CD8-positive, alpha-beta memory T cell (primary cell): ENCODE data around the gene LRIT1. TPM values are rescaled to one million over a fixed set of nuclear protein-coding genes. Genes with fewer than 3 reads are reported as not detected.
A peak's percentile ranks its signal among the peaks of the same experiment; 100 is the strongest.

Source experiments
- CTCF ChIA-PET: fragments of 350-600 bp; sonication (Branson Sonifier 250); formaldehyde crosslinking; loops from one replicate; lab custom pipeline; 2021; ENCODE audit warnings: antibody characterized with exemption; lab: Charles Lee
- POLR2A ChIA-PET: fragments of 350-600 bp; sonication (Branson Sonifier 250); formaldehyde crosslinking; loops from one replicate; lab custom pipeline; 2021; ENCODE audit warnings: antibody characterized with exemption; lab: Charles Lee
- DNase-seq, 5 donors: peaks; one replicate each; pipeline versions ENCODE4 v3.0.0 to v3.0.0-alpha.2; 2020 to 2022; ENCODE audit warnings: mixed read lengths in 1 of 5
- H3K27ac ChIP-seq: one replicate; pipeline ENCODE4 v1.7.0; 2013; ENCODE audit warnings: low read depth, mild to moderate bottlenecking, low read length, moderate library complexity
- H3K27me3 ChIP-seq: 2 replicates; pipeline ENCODE4 v1.7.0; 2013; ENCODE audit warnings: low read length, mild to moderate bottlenecking; ENCODE audit not compliant: insufficient read depth, poor library complexity, severe bottlenecking
- H3K36me3 ChIP-seq: 2 replicates; pipeline ENCODE4 v1.7.0; 2013; ENCODE audit warnings: mild to moderate bottlenecking, low read length, moderate library complexity; ENCODE audit not compliant: insufficient read depth
- H3K4me1 ChIP-seq: 2 replicates; pipeline ENCODE4 v1.7.0; 2013; ENCODE audit warnings: mild to moderate bottlenecking, low read length, moderate library complexity; ENCODE audit not compliant: insufficient read depth
- H3K4me3 ChIP-seq: 2 replicates; pipeline ENCODE4 v1.7.0; 2013; ENCODE audit warnings: mild to moderate bottlenecking, low read length
- H3K9me3 ChIP-seq: 2 replicates; pipeline ENCODE4 v1.7.0; 2013; ENCODE audit warnings: mild to moderate bottlenecking, low read length
- H3K27ac Mint-ChIP-seq, 8 donors: one replicate each; pipeline ENCODE4 v1.8.0; 2020 to 2021; ENCODE audit warnings: mixed read lengths in 8 of 8, mild to moderate bottlenecking in 6 of 8, inconsistent platforms in 3 of 8, moderate library complexity in 3 of 8
- H3K27me3 Mint-ChIP-seq, 2 donors: one replicate each; pipeline ENCODE4 v1.8.0; 2020 to 2021; ENCODE audit warnings: mixed read lengths in 2 of 2, mild to moderate bottlenecking in 1 of 2, moderate library complexity in 1 of 2
- H3K36me3 Mint-ChIP-seq, 3 donors: one replicate each; pipeline ENCODE4 v1.8.0; 2020 to 2021; ENCODE audit warnings: mixed read lengths in 3 of 3, inconsistent platforms in 1 of 3, mild to moderate bottlenecking in 1 of 3
- H3K4me1 Mint-ChIP-seq, 3 donors: one replicate each; pipeline ENCODE4 v1.8.0; 2020 to 2021; ENCODE audit warnings: mixed read lengths in 3 of 3, inconsistent platforms in 1 of 3, mild to moderate bottlenecking in 1 of 3
- H3K4me3 Mint-ChIP-seq, 7 donors: one replicate each; pipeline ENCODE4 v1.8.0; 2020 to 2021; ENCODE audit warnings: mixed read lengths in 7 of 7, mild to moderate bottlenecking in 6 of 7, moderate library complexity in 4 of 7, inconsistent platforms in 2 of 7
- H3K9me3 Mint-ChIP-seq, 5 donors: one replicate each; pipeline ENCODE4 v1.8.0; 2020 to 2022; ENCODE audit warnings: mixed read lengths in 5 of 5, mild to moderate bottlenecking in 3 of 5, moderate library complexity in 2 of 5, inconsistent platforms in 1 of 5
- polyA plus RNA-seq: library from polyadenylated mRNA; unstranded; fragments of 300-500 nt; fragmentation: Illumina TruSeq; gene quantifications from one replicate; pipeline ENCODE4 v1.2.3, GENCODE V29; 2021
- total RNA-seq, 2 experiments: library from RNA; stranded (reverse); gene quantifications; one replicate each; pipeline ENCODE4 v1.2.3, GENCODE V29; 2021

Gene LRIT1
- total and polyA plus RNA-seq, 3 experiments from 2014 or later: not detected

DNA sequence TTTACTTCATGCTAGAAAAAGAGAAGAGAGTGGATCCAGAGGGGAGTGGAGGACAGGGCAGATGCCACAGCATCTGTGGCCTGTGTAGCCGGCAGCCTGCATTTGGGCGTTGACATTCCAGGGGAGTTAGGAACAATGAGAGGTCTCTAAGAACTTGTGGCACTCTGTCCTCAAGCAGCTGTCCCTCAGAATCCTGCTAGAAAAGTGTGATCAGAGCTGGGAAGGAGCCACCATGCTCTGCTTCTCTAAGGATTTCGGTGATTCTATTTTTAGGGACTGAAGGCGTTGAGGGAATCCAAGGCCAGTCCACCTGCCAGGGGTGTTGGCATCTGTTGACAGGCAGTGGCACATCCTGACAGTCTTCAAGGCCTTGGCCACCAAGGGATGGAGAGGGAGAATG, 23.6 kb downstream of the LRIT1 start:
- no peak overlapping the region for H3K27ac ChIP-seq
- DNase-seq: no peak
- no peaks in the 10 kb centered on the region for H3K36me3 ChIP-seq
- no peaks in the 10 kb centered on the region for H3K9me3 Mint-ChIP-seq
- H3K4me3 ChIP-seq: no peak overlapping the region
- H3K27ac Mint-ChIP-seq: no peak overlapping the region
- H3K27me3 ChIP-seq: no peaks in the 10 kb centered on the region
- POLR2A ChIA-PET: no interaction called here
- H3K27me3 Mint-ChIP-seq: peaks cover 9 to 17% of the 10 kb centered on the region in 2 donors
- no peaks in the 10 kb centered on the region for H3K4me1 ChIP-seq
- H3K36me3 Mint-ChIP-seq: peaks cover 0 to 6% (median 2%) of the 10 kb centered on the region in 3 donors
- no peak overlapping the region for H3K4me3 Mint-ChIP-seq
- no peaks in the 10 kb centered on the region for H3K9me3 ChIP-seq
- CTCF ChIA-PET: interaction anchor here (2.0 kb wide), 1 partner anchor 11 kb away, joined by 8 read pairs; no protein-coding TSS in a partner anchor
- H3K4me1 Mint-ChIP-seq: peaks cover 0 to 3% (median 1%) of the 10 kb centered on the region in 3 donors

DNA sequence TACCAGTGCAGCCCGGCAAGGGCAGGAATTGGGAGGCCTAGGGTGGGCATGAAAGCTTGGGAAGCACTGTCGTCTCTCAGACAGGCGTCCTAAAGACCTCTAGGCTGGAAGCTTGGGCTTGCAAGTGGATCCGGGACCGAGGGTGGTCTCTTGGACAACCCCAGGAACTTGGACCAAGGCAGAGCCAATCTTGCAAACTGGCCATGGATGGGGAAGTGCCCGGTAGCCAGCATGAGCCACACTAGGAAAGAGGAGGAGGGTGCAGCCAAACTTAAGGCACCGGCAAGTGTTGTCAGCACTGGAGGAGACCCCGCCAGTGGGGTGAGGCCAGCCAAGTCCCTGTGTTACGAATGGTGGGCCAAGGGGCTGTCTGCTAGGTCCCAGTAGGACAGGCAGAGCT, 24.5 kb downstream of the LRIT1 start:
- peaks cover 0 to 3% (median 1%) of the 10 kb centered on the region in 3 donors for H3K4me1 Mint-ChIP-seq
- CTCF ChIA-PET: interaction anchor here (2.0 to 7.4 kb wide), 2 partner anchors 10 to 69 kb away, joined by 8 to 39 read pairs; no protein-coding TSS in a partner anchor
- H3K27me3 Mint-ChIP-seq: peaks cover 5 to 9% of the 10 kb centered on the region in 2 donors
- H3K9me3 Mint-ChIP-seq: no peaks in the 10 kb centered on the region
- peaks cover 0 to 6% (median 2%) of the 10 kb centered on the region in 3 donors for H3K36me3 Mint-ChIP-seq
- no peak for DNase-seq
- Histone ChIP-seq H3K27me3 (no peaks in the 10 kb centered on the region), H3K9me3 (no peaks in the 10 kb centered on the region), H3K4me1 (no peaks in the 10 kb centered on the region), H3K27ac (no peak overlapping the region), H3K4me3 (no peak overlapping the region), H3K36me3 (no peaks in the 10 kb centered on the region)
- no peak overlapping the region for H3K27ac Mint-ChIP-seq
- POLR2A ChIA-PET: no interaction called here
- H3K4me3 Mint-ChIP-seq: no peak overlapping the region

DNA sequence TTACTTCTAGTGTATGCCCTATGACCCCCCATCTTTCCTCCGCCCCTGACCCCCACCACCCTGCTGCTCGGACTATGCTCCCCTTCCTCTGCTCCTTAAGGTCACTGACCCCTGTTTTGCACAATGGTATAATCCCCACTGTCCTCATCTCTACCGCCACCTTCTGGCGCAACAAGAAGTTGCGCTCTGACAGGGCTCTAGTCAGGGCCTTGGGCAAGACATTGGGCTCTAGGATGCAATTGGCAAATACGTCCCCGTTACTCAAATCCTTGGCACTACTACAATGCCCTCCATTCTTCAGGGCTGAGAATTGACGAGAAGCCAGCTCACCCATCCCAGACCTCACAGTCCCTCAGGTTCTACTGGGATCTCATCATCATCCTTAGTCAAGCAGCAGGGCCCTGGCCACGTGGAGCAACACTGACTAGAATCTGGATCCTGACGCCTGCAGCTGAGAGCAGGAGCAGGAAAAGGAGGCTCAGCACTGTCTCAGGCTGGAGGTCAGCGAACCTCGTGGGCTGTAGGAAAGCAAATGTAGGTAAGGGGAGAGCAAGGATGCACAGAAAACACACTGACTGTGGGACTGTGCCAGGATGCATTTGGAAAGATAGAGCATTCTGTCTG, 26.6 kb downstream of the LRIT1 start:
- POLR2A ChIA-PET: no interaction called here
- H3K9me3 Mint-ChIP-seq: no peaks in the 10 kb centered on the region
- peak in 3 of 5 donors; percentile 13 to 56 (median 14) for DNase-seq
- Histone ChIP-seq H3K4me3 (no peak overlapping the region), H3K27me3 (no peaks in the 10 kb centered on the region), H3K4me1 (no peaks in the 10 kb centered on the region), H3K27ac (no peak overlapping the region), H3K36me3 (no peaks in the 10 kb centered on the region), H3K9me3 (no peaks in the 10 kb centered on the region)
- H3K36me3 Mint-ChIP-seq: peaks cover 0 to 6% (median 2%) of the 10 kb centered on the region in 3 donors
- H3K4me1 Mint-ChIP-seq: peaks cover 0 to 3% (median 1%) of the 10 kb centered on the region in 3 donors
- H3K27ac Mint-ChIP-seq: peak overlapping the region in 1 of 8 donors; percentile 94
- H3K27me3 Mint-ChIP-seq: peaks cover 0 to 2% of the 10 kb centered on the region in 2 donors
- H3K4me3 Mint-ChIP-seq: peak overlapping the region in 4 of 7 donors; percentile 22 to 59 (median 32)
- CTCF ChIA-PET: interaction anchor here (1.4 to 7.4 kb wide), 4 partner anchors 9 to 67 kb away, joined by 3 to 39 read pairs (median 8); no protein-coding TSS in a partner anchor

DNA sequence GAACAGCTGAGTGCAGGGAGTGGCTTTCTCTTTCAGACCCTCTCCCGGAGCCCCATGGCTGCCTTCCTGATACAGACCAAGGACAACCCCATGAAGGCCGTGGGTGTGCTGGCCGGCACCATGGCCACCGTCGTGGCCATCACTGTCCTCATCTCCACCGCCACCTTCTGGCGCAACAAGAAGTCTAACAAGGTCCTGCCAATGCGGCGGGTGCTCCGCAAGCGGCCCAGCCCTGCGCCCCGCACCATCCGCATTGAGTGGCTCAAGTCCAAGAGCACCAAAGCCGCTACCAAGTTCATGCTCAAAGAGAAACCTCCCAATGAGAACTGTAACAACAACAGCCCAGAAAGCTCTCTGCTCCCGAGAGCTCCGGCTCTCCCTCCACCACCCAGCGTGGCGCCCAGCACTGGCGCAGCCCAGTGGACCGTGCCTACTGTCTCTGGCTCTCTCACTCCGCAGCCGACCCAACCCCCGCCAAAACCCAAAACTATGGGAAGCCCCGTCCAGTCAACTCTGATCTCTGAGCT, 27.2 kb downstream of the LRIT1 start:
- Histone ChIP-seq H3K4me1 (no peaks in the 10 kb centered on the region), H3K27ac (no peak overlapping the region), H3K4me3 (no peak overlapping the region), H3K27me3 (no peaks in the 10 kb centered on the region), H3K9me3 (no peaks in the 10 kb centered on the region), H3K36me3 (no peaks in the 10 kb centered on the region)
- no peak overlapping the region for H3K27ac Mint-ChIP-seq
- peaks cover 0 to 2% of the 10 kb centered on the region in 2 donors for H3K27me3 Mint-ChIP-seq
- no peaks in the 10 kb centered on the region for H3K36me3 Mint-ChIP-seq
- no peaks in the 10 kb centered on the region for H3K9me3 Mint-ChIP-seq
- peak overlapping the region in 5 of 7 donors; percentile 8 to 59 (median 25) for H3K4me3 Mint-ChIP-seq
- CTCF ChIA-PET: interaction anchor here (1.3 to 7.4 kb wide), 4 partner anchors 9 to 66 kb away, joined by 3 to 39 read pairs (median 8); no protein-coding TSS in a partner anchor
- peaks cover 0 to 3% (median 1%) of the 10 kb centered on the region in 3 donors for H3K4me1 Mint-ChIP-seq
- DNase-seq: no peak
- POLR2A ChIA-PET: no interaction called here

DNA sequence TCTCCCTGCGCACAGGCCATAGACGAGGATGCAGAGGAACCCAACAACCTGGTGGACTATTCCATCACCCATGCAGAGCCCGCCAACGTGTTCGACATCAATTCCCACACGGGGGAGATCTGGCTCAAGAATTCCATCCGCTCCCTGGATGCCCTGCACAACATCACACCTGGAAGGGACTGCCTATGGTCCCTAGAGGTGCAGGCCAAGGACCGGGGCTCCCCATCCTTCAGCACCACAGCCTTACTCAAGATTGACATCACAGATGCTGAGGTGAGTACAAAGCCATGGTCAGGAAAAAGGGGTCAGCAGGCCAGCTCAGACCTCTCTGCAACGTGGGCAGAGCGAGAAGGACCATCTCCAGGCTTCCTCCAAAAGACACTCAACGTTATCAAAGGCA, 28.3 kb downstream of the LRIT1 start:
- Mint-ChIP-seq H3K27ac (peak overlapping the region in 1 of 8 donors; percentile 4), H3K36me3 (no peaks in the 10 kb centered on the region), H3K27me3 (peaks cover 0 to 2% of the 10 kb centered on the region in 2 donors), H3K4me3 (no peak overlapping the region), H3K4me1 (peaks cover 0 to 3% (median 1%) of the 10 kb centered on the region in 3 donors), H3K9me3 (no peaks in the 10 kb centered on the region)
- Histone ChIP-seq H3K4me1 (no peaks in the 10 kb centered on the region), H3K36me3 (no peaks in the 10 kb centered on the region), H3K9me3 (no peaks in the 10 kb centered on the region), H3K27ac (no peak overlapping the region), H3K4me3 (no peak overlapping the region), H3K27me3 (no peaks in the 10 kb centered on the region)
- POLR2A ChIA-PET: no interaction called here
- CTCF ChIA-PET: interaction anchor here (1.3 to 7.4 kb wide), 4 partner anchors 8 to 65 kb away, joined by 3 to 39 read pairs (median 9); no protein-coding TSS in a partner anchor
- DNase-seq: no peak

DNA sequence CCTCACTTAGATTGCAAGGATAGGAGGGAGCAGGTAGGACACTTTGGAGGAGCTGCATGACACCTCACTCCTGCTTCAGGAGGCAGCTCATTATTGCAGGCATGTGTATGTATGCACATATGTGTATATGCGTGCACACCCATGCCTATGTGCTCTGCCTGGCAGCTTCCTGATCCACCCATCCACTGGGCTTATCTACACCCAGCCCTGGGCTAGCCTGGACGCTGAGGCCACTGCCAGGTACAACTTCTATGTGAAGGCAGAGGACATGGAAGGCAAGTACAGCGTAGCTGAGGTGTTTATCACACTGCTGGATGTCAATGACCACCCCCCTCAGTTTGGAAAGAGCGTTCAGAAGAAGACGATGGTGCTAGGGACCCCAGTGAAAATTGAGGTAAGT, 29.3 kb downstream of the LRIT1 start:
- Mint-ChIP-seq H3K27me3 (peaks cover 4% of the 10 kb centered on the region in 2 donors), H3K9me3 (no peaks in the 10 kb centered on the region), H3K4me3 (no peak overlapping the region), H3K36me3 (no peaks in the 10 kb centered on the region), H3K27ac (peak overlapping the region in 1 of 8 donors; percentile 94), H3K4me1 (peaks cover 0 to 3% (median 1%) of the 10 kb centered on the region in 3 donors)
- H3K4me1 ChIP-seq: no peaks in the 10 kb centered on the region
- POLR2A ChIA-PET: no interaction called here
- H3K4me3 ChIP-seq: no peak overlapping the region
- CTCF ChIA-PET: interaction anchor here (1.3 to 7.4 kb wide), 2 partner anchors 9 to 64 kb away, joined by 5 to 39 read pairs; no protein-coding TSS in a partner anchor
- H3K27ac ChIP-seq: no peak overlapping the region
- DNase-seq: no peak
- H3K9me3 ChIP-seq: no peaks in the 10 kb centered on the region
- H3K36me3 ChIP-seq: no peaks in the 10 kb centered on the region
- H3K27me3 ChIP-seq: no peaks in the 10 kb centered on the region

DNA sequence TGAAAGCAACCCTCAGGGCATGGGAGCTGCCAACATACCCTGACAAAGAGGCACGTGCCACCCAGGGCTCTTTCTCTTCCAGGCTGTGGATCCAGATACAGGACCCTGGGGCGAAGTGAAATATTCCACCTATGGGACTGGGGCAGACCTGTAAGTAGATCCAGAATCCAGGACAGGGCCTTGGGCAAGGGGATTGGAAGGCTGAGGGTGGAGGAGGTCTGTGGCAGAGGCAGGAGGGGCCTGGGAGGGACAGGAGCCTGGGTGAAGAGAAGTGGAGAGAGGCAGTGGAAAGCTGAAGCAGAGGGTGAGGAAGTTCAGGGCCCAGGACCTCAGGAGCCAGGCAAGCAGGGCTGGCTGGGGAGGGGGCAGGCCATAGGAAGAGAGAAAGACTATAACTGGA, 29.8 kb downstream of the LRIT1 start:
- Histone ChIP-seq H3K27me3 (no peaks in the 10 kb centered on the region), H3K4me3 (no peak overlapping the region), H3K4me1 (no peaks in the 10 kb centered on the region), H3K9me3 (no peaks in the 10 kb centered on the region), H3K27ac (no peak overlapping the region), H3K36me3 (no peaks in the 10 kb centered on the region)
- H3K27ac Mint-ChIP-seq: peak overlapping the region in 2 of 8 donors; percentile 52 to 94
- H3K4me3 Mint-ChIP-seq: peak overlapping the region in 1 of 7 donors; percentile 74
- H3K27me3 Mint-ChIP-seq: peaks cover 4% of the 10 kb centered on the region in 2 donors
- peaks cover 0 to 3% (median 1%) of the 10 kb centered on the region in 3 donors for H3K4me1 Mint-ChIP-seq
- CTCF ChIA-PET: interaction anchor here (1.3 to 7.4 kb wide), 2 partner anchors 8 to 63 kb away, joined by 5 to 39 read pairs; no protein-coding TSS in a partner anchor
- H3K9me3 Mint-ChIP-seq: no peaks in the 10 kb centered on the region
- POLR2A ChIA-PET: no interaction called here
- H3K36me3 Mint-ChIP-seq: no peaks in the 10 kb centered on the region
- DNase-seq: no peak

DNA sequence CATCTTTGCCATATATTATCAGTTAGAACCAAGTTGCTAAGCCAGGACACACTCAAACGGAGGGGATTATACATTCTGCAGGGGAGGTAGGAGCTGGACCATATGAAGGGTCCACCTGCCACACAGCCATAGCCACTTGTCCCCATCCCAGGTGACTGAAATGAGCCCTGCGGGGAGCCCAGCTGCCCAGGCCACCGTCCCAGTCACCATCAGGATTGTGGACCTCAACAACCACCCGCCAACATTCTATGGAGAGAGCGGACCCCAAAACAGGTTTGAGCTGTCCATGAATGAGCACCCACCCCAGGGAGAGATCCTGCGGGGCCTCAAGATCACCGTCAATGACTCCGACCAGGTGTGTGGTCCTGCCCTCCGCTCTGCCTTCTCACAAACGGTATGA, 33.3 kb downstream of the LRIT1 start:
- Histone ChIP-seq H3K9me3 (no peaks in the 10 kb centered on the region), H3K27ac (no peak overlapping the region), H3K36me3 (no peaks in the 10 kb centered on the region), H3K27me3 (no peaks in the 10 kb centered on the region), H3K4me1 (no peaks in the 10 kb centered on the region), H3K4me3 (no peak overlapping the region)
- Mint-ChIP-seq H3K36me3 (no peaks in the 10 kb centered on the region), H3K27me3 (peaks cover 4% of the 10 kb centered on the region in 2 donors), H3K4me3 (no peak overlapping the region), H3K4me1 (peaks cover 0 to 4% (median 2%) of the 10 kb centered on the region in 3 donors), H3K9me3 (no peaks in the 10 kb centered on the region), H3K27ac (no peak overlapping the region)
- ChIA-PET POLR2A (no interaction called here), CTCF (interaction anchor here (1.5 to 9.1 kb wide), 4 partner anchors 10 to 68 kb away, joined by 3 to 104 read pairs (median 21); partner anchors contain the start of gene GHITM)
- DNase-seq: no peak
